T-cell (primary cell): ENCODE results near the gene STK32A. TPM values are rescaled to one million over a fixed set of nuclear protein-coding genes. Genes with fewer than 3 reads are reported as not detected.

Experiments
- ATAC-seq, 4 experiments: fragments of 200-7000 bp in 3 of 4; fragments of 150-1000 bp in 1 of 4; cut with Tn5 transposase; replicated peaks in 1 of 4; 1 replicate in 3 of 4; 2 replicates in 1 of 4; pipeline ENCODE4 v1.10.0; 2021; ENCODE audit warnings: moderate library complexity in 3 of 4, mild to moderate bottlenecking in 2 of 4, moderate number of reproducible peaks in 1 of 4
- CTCF ChIA-PET, 2 donors: fragments of 300-600 bp; sonication (Branson Sonifier 250); formaldehyde crosslinking; loops; one replicate each; lab custom pipeline; 2022; ENCODE audit warnings: antibody characterized with exemption in 2 of 2; lab: Charles Lee
- POLR2A ChIA-PET, 2 donors: fragments of 300-600 bp; sonication (Branson Sonifier 250); formaldehyde crosslinking; loops; one replicate each; lab custom pipeline; 2022; ENCODE audit warnings: antibody characterized with exemption in 2 of 2; lab: Charles Lee
- DNase-seq, 35 experiments: peaks; one replicate each; pipeline versions ENCODE4 v3.0.0 to v3.0.0-alpha.2; 2013 to 2023
- H3K27ac ChIP-seq: one replicate; pipeline ENCODE4 v1.5.1; 2013; ENCODE audit warnings: low read length
- H3K27me3 ChIP-seq, 2 experiments: replicated peaks in 1 of 2; 1 replicate in 1 of 2; 2 replicates in 1 of 2; pipeline versions ENCODE4 v1.6.1 to v1.7.0; 2013; ENCODE audit warnings: low read length in 1 of 2, mixed read lengths in 1 of 2; ENCODE audit not compliant: control insufficient read depth in 2 of 2, insufficient read depth in 2 of 2; ENCODE audit errors: extremely low read depth in 1 of 2
- H3K36me3 ChIP-seq, 2 donors: 1 replicate in 1 of 2; 2 replicates in 1 of 2; pipeline versions ENCODE4 v1.6.1 to v1.7.0; 2013; ENCODE audit warnings: low read length in 1 of 2; ENCODE audit not compliant: control insufficient read depth in 2 of 2, insufficient read depth in 1 of 2; ENCODE audit errors: extremely low read depth in 1 of 2
- H3K4me1 ChIP-seq, 2 experiments: 1 replicate in 1 of 2; 2 replicates in 1 of 2; pipeline versions ENCODE4 v1.6.1 to v1.7.0; 2013; ENCODE audit warnings: low read length in 2 of 2, mixed read lengths in 1 of 2; ENCODE audit not compliant: insufficient read depth in 2 of 2, control insufficient read depth in 1 of 2; ENCODE audit errors: extremely low read depth in 1 of 2
- H3K4me3 ChIP-seq, 2 donors: 1 replicate in 1 of 2; 2 replicates in 1 of 2; pipeline versions ENCODE4 v1.5.1 to v1.7.0; 2013; ENCODE audit warnings: mild to moderate bottlenecking in 2 of 2, low read length in 1 of 2, moderate library complexity in 1 of 2; ENCODE audit not compliant: control insufficient read depth in 1 of 2; ENCODE audit errors: extremely low read depth in 1 of 2
- H3K9me3 ChIP-seq: 2 replicates; pipeline ENCODE4 v1.7.0; 2013
- H3K27ac Mint-ChIP-seq, 2 donors: one replicate each; pipeline ENCODE4 v1.8.0; 2020 to 2021; ENCODE audit warnings: mild to moderate bottlenecking in 2 of 2, mixed read lengths in 2 of 2
- H3K27me3 Mint-ChIP-seq, 2 donors: one replicate each; pipeline ENCODE4 v1.8.0; 2021 to 2022; ENCODE audit warnings: mixed read lengths in 2 of 2
- H3K36me3 Mint-ChIP-seq: one replicate; pipeline ENCODE4 v1.8.0; 2021; ENCODE audit warnings: mixed read lengths
- H3K4me1 Mint-ChIP-seq, 3 donors: one replicate each; pipeline ENCODE4 v1.8.0; 2020 to 2022; ENCODE audit warnings: mixed read lengths in 3 of 3, mild to moderate bottlenecking in 1 of 3
- H3K4me3 Mint-ChIP-seq, 3 donors: one replicate each; pipeline ENCODE4 v1.8.0; 2020 to 2022; ENCODE audit warnings: mild to moderate bottlenecking in 3 of 3, mixed read lengths in 3 of 3, moderate library complexity in 3 of 3
- H3K9me3 Mint-ChIP-seq, 3 donors: one replicate each; pipeline ENCODE4 v1.8.0; 2020 to 2022; ENCODE audit warnings: mixed read lengths in 3 of 3
- WGBS: methylation state at CpG from one replicate; pipeline ENCODE4 v1.1.5; 2013; ENCODE audit warnings: missing lambda C conversion rate; ENCODE audit not compliant: insufficient coverage; 5-methylcytosine and 5-hydroxymethylcytosine counted together
- total RNA-seq, 35 experiments: library from RNA in 6 of 35; stranded (reverse) in 6 of 35; fragments of 120-200 nt in 1 of 35; gene quantifications; one replicate each; pipeline versions ENCODE4 v1.2.1 to v1.2.4 and lab custom pipeline; 2013 to 2026

The STK32A gene
- total RNA-seq, 5 donors from 2014 or later (not counting 1 experiment from before 2014, with no cell fraction given) = not detected

- Mint-ChIP-seq H3K4me3 (no peak overlapping the region), H3K4me1 (no peaks in the 10 kb centered on the region), H3K36me3 (no peaks in the 10 kb centered on the region), H3K27me3 (peaks cover 3 to 5% of the 10 kb centered on the region in 2 donors), H3K9me3 (no peaks in the 10 kb centered on the region), H3K27ac (no peak overlapping the region)
- ChIA-PET CTCF (no interaction called here), POLR2A (interaction anchor here in 1 of 2 donors (0.5 kb wide), 1 partner anchor 27 kb away, joined by 4 read pairs; no protein-coding TSS in a partner anchor)
- Histone ChIP-seq H3K9me3 (no peaks in the 10 kb centered on the region), H3K27ac (no peak overlapping the region), H3K4me3 (no peak overlapping the region), H3K36me3 (no peaks in the 10 kb centered on the region), H3K27me3 (peaks cover 0 to 10% of the 10 kb centered on the region in 2 experiments), H3K4me1 (no peaks in the 10 kb centered on the region)
- no peak for DNase-seq
- WGBS = no CpG with 5 or more reads among the region's 7 CpGs
- ATAC-seq = no peak
Measured at GRCh38 chr5:147388184-147389108, 153.6 kb downstream of the STK32A start.

GRCh38 chr5:147390654-147391225 lies 155.9 kb downstream of the STK32A start:
- peaks cover 0 to 10% of the 10 kb centered on the region in 2 experiments for H3K27me3 ChIP-seq
- H3K36me3 ChIP-seq = no peaks in the 10 kb centered on the region
- 84% methylated on average over 3 of the region's 3 CpGs for whole genome bisulfite sequencing
- CTCF ChIA-PET = no interaction called here
- DNase-seq = no peak
- H3K4me1 ChIP-seq = no peaks in the 10 kb centered on the region
- no peak for ATAC-seq
- POLR2A ChIA-PET = no interaction called here
- H3K9me3 ChIP-seq = no peaks in the 10 kb centered on the region
- no peaks in the 10 kb centered on the region for H3K9me3 Mint-ChIP-seq
- no peak overlapping the region for H3K27ac ChIP-seq
- H3K27me3 Mint-ChIP-seq = peaks cover 3 to 5% of the 10 kb centered on the region in 2 donors
- H3K4me3 ChIP-seq = no peak overlapping the region
- no peak overlapping the region for H3K27ac Mint-ChIP-seq
- H3K4me1 Mint-ChIP-seq = no peaks in the 10 kb centered on the region
- H3K4me3 Mint-ChIP-seq = no peak overlapping the region
- no peaks in the 10 kb centered on the region for H3K36me3 Mint-ChIP-seq

GRCh38 chr5:147391781-147392180 lies 157.0 kb downstream of the STK32A start:
- 92% methylated on average over 3 of the region's 5 CpGs for WGBS
- Histone ChIP-seq H3K27ac (no peak overlapping the region), H3K4me1 (no peaks in the 10 kb centered on the region), H3K36me3 (no peaks in the 10 kb centered on the region), H3K9me3 (no peaks in the 10 kb centered on the region), H3K4me3 (no peak overlapping the region), H3K27me3 (peaks cover 0 to 14% of the 10 kb centered on the region in 2 experiments)
- ChIA-PET CTCF (no interaction called here), POLR2A (no interaction called here)
- no peaks in the 10 kb centered on the region for H3K36me3 Mint-ChIP-seq
- no peak overlapping the region for H3K27ac Mint-ChIP-seq
- DNase-seq (no peak), ATAC-seq (no peak)
- no peaks in the 10 kb centered on the region for H3K9me3 Mint-ChIP-seq
- H3K27me3 Mint-ChIP-seq = peaks cover 3 to 5% of the 10 kb centered on the region in 2 donors
- no peaks in the 10 kb centered on the region for H3K4me1 Mint-ChIP-seq
- no peak overlapping the region for H3K4me3 Mint-ChIP-seq

GRCh38 chr5:147393874-147394672 lies 159.2 kb downstream of the STK32A start:
- H3K4me3 ChIP-seq = no peak overlapping the region
- H3K9me3 Mint-ChIP-seq = no peaks in the 10 kb centered on the region
- H3K27me3 ChIP-seq = peaks cover 0 to 14% of the 10 kb centered on the region in 2 experiments
- no peak overlapping the region for H3K4me3 Mint-ChIP-seq
- 100% methylated on average over 2 of the region's 15 CpGs for WGBS
- H3K27me3 Mint-ChIP-seq = peaks cover 3 to 5% of the 10 kb centered on the region in 2 donors
- H3K9me3 ChIP-seq = no peaks in the 10 kb centered on the region
- ChIA-PET POLR2A (no interaction called here), CTCF (no interaction called here)
- no peak overlapping the region for H3K27ac ChIP-seq
- no peaks in the 10 kb centered on the region for H3K36me3 ChIP-seq
- DNase-seq (no peak), ATAC-seq (no peak)
- no peaks in the 10 kb centered on the region for H3K4me1 ChIP-seq
- no peak overlapping the region for H3K27ac Mint-ChIP-seq
- no peaks in the 10 kb centered on the region for H3K4me1 Mint-ChIP-seq
- no peaks in the 10 kb centered on the region for H3K36me3 Mint-ChIP-seq

- H3K4me1 Mint-ChIP-seq = no peaks in the 10 kb centered on the region
- H3K27me3 Mint-ChIP-seq = no peaks in the 10 kb centered on the region
- H3K27me3 ChIP-seq = peaks cover 0 to 7% of the 10 kb centered on the region in 2 experiments
- no peak overlapping the region for H3K4me3 Mint-ChIP-seq
- H3K36me3 Mint-ChIP-seq = no peaks in the 10 kb centered on the region
- H3K4me1 ChIP-seq = no peaks in the 10 kb centered on the region
- ChIA-PET POLR2A (no interaction called here), CTCF (interaction anchor here in 1 of 2 donors (1.1 kb wide), 1 partner anchor 207 kb away, joined by 3 read pairs; no protein-coding TSS in a partner anchor)
- no peaks in the 10 kb centered on the region for H3K9me3 ChIP-seq
- 0% methylated on average over 1 of the region's 8 CpGs for WGBS
- no peaks in the 10 kb centered on the region for H3K9me3 Mint-ChIP-seq
- no peak for DNase-seq
- ATAC-seq = no peak
- no peak overlapping the region for H3K27ac Mint-ChIP-seq
- H3K27ac ChIP-seq = no peak overlapping the region
- H3K36me3 ChIP-seq = no peaks in the 10 kb centered on the region
- no peak overlapping the region for H3K4me3 ChIP-seq
Measured at GRCh38 chr5:147396070-147396823, 161.4 kb downstream of the STK32A start.
